H9 (cell line): ENCODE results near the gene MOBP. TPM values are rescaled to one million over a fixed set of nuclear protein-coding genes. Genes with fewer than 3 reads are reported as not detected.
A peak's percentile ranks its signal among the peaks of the same experiment; 100 is the strongest.

ENCODE experiments used
- DNase-seq: peaks from one replicate; pipeline ENCODE4 v3.0.0-alpha.2; 2017
- H2AFZ ChIP-seq: one replicate; pipeline ENCODE4 v1.6.1; 2013; ENCODE audit warnings: mild to moderate bottlenecking, low read length, control low read depth, moderate library complexity
- H2AK5ac ChIP-seq: 2 replicates; pipeline ENCODE4 v1.6.1; 2013; ENCODE audit warnings: low read length, control low read depth, mixed read lengths; ENCODE audit not compliant: insufficient read length
- H2BK120ac ChIP-seq: one replicate; pipeline ENCODE4 v1.6.1; 2013; ENCODE audit warnings: low read depth, mild to moderate bottlenecking, low read length, control low read depth, inconsistent platforms; ENCODE audit not compliant: poor library complexity, severe bottlenecking
- H2BK12ac ChIP-seq: 2 replicates; pipeline ENCODE4 v1.6.1; 2013; ENCODE audit warnings: low read length, control low read depth, mixed read lengths, low read depth; ENCODE audit not compliant: insufficient read length
- H2BK15ac ChIP-seq: 2 replicates; pipeline ENCODE4 v1.6.1; 2013; ENCODE audit warnings: low read depth, low read length, control low read depth
- H2BK20ac ChIP-seq: one replicate; pipeline ENCODE4 v1.6.1; 2013; ENCODE audit warnings: low read depth, mild to moderate bottlenecking, low read length, control low read depth, inconsistent platforms; ENCODE audit not compliant: poor library complexity, severe bottlenecking
- H2BK5ac ChIP-seq: 2 replicates; pipeline ENCODE4 v1.6.1; 2013; ENCODE audit warnings: low read length, control low read depth, mixed read lengths; ENCODE audit not compliant: insufficient read length
- H3K14ac ChIP-seq: 2 replicates; pipeline ENCODE4 v1.6.1; 2013; ENCODE audit warnings: low read length, control low read depth; ENCODE audit not compliant: insufficient read depth
- H3K18ac ChIP-seq: 2 replicates; pipeline ENCODE4 v1.6.1; 2013; ENCODE audit warnings: low read depth, mild to moderate bottlenecking, mixed read lengths, low read length, control low read depth; ENCODE audit not compliant: insufficient read length
- H3K23ac ChIP-seq: 2 replicates; pipeline ENCODE4 v1.6.1; 2013; ENCODE audit warnings: low read length, control low read depth, mixed read lengths, low read depth; ENCODE audit not compliant: insufficient read length
- H3K23me2 ChIP-seq: 2 replicates; pipeline ENCODE4 v1.6.1; 2013; ENCODE audit warnings: low read depth, mild to moderate bottlenecking, mixed read lengths, low read length, control low read depth; ENCODE audit not compliant: insufficient read length, poor library complexity, severe bottlenecking
- H3K27ac ChIP-seq: 2 replicates; pipeline ENCODE4 v1.5.1; 2013; ENCODE audit warnings: low read length, control low read depth, mixed read lengths, low read depth; ENCODE audit not compliant: insufficient read length
- H3K27me3 ChIP-seq: 2 replicates; pipeline ENCODE4 v1.6.1; 2013; ENCODE audit warnings: low read length, control low read depth, inconsistent platforms; ENCODE audit not compliant: insufficient read depth
- H3K4ac ChIP-seq: 2 replicates; pipeline ENCODE4 v1.6.1; 2013; ENCODE audit warnings: low read depth, mild to moderate bottlenecking, control low read depth, inconsistent platforms, low read length, moderate library complexity
- H3K4me1 ChIP-seq: 2 replicates; pipeline ENCODE4 v1.6.1; 2013; ENCODE audit warnings: low read length, control low read depth, inconsistent platforms; ENCODE audit not compliant: insufficient read depth
- H3K4me2 ChIP-seq: 2 replicates; pipeline ENCODE4 v1.6.1; 2013; ENCODE audit warnings: low read length, control low read depth, mixed read lengths; ENCODE audit not compliant: insufficient read length, insufficient read depth
- H3K56ac ChIP-seq: 2 replicates; pipeline ENCODE4 v1.6.1; 2013; ENCODE audit warnings: low read depth, mild to moderate bottlenecking, mixed read lengths, low read length, control low read depth; ENCODE audit not compliant: insufficient read length
- H3K79me1 ChIP-seq: 2 replicates; pipeline ENCODE4 v1.6.1; 2013; ENCODE audit warnings: low read depth, mild to moderate bottlenecking, moderate library complexity, low read length, control low read depth, inconsistent platforms; ENCODE audit not compliant: insufficient read depth, poor library complexity, severe bottlenecking
- H3K79me2 ChIP-seq: 2 replicates; pipeline ENCODE4 v1.6.1; 2013; ENCODE audit warnings: low read length, control low read depth, inconsistent platforms; ENCODE audit not compliant: insufficient read depth
- H3K9ac ChIP-seq: 2 replicates; pipeline ENCODE4 v1.6.1; 2013; ENCODE audit warnings: low read length, control low read depth, mixed read lengths; ENCODE audit not compliant: insufficient read length; ENCODE audit errors: extremely low read depth
- H3K9me3 ChIP-seq: one replicate; pipeline ENCODE4 v1.6.1; 2013; ENCODE audit warnings: low read depth, low read length, inconsistent platforms; ENCODE audit not compliant: control insufficient read depth
- H3T11ph ChIP-seq: one replicate; pipeline ENCODE4 v1.6.1; 2013; ENCODE audit warnings: mild to moderate bottlenecking, low read length, control low read depth, inconsistent platforms
- H4K20me1 ChIP-seq: one replicate; pipeline ENCODE4 v1.6.1; 2013; ENCODE audit not compliant: control insufficient read depth, insufficient read length, insufficient read depth
- H4K5ac ChIP-seq: 2 replicates; pipeline ENCODE4 v1.6.1; 2013; ENCODE audit warnings: low read depth, mild to moderate bottlenecking, mixed read lengths, low read length, control low read depth; ENCODE audit not compliant: insufficient read length
- H4K8ac ChIP-seq: replicated peaks from 2 replicates; pipeline ENCODE4 v1.6.1; 2013; ENCODE audit warnings: low read length, control low read depth, mixed read lengths, low read depth; ENCODE audit not compliant: insufficient read length
- H4K91ac ChIP-seq: 2 replicates; pipeline ENCODE4 v1.6.1; 2013; ENCODE audit warnings: low read depth, mild to moderate bottlenecking, moderate library complexity, mixed read lengths, low read length, control low read depth; ENCODE audit not compliant: insufficient read length
- H3K27ac Mint-ChIP-seq, 3 experiments: 2 replicates in 2 of 3; 3 replicates in 1 of 3; pipeline ENCODE4 v1.8.0; 2020 to 2021; ENCODE audit warnings: mixed read lengths in 3 of 3, mild to moderate bottlenecking in 1 of 3, moderate library complexity in 1 of 3
- H3K27me3 Mint-ChIP-seq: 2 replicates; pipeline ENCODE4 v1.8.0; 2021; ENCODE audit warnings: low read depth, mild to moderate bottlenecking, moderate library complexity, mixed read lengths
- H3K36me3 Mint-ChIP-seq, 3 experiments: 2 replicates in 2 of 3; 3 replicates in 1 of 3; pipeline ENCODE4 v1.8.0; 2020 to 2021; ENCODE audit warnings: low read depth in 3 of 3, mixed read lengths in 3 of 3; ENCODE audit not compliant: insufficient read depth in 1 of 3
- H3K4me1 Mint-ChIP-seq, 2 experiments: 2 replicates each; pipeline ENCODE4 v1.8.0; 2020; ENCODE audit warnings: mixed read lengths in 2 of 2
- H3K4me3 Mint-ChIP-seq, 2 experiments: 2 replicates in 1 of 2; 3 replicates in 1 of 2; pipeline ENCODE4 v1.8.0; 2020 to 2021; ENCODE audit warnings: mild to moderate bottlenecking in 2 of 2, mixed read lengths in 2 of 2, moderate library complexity in 1 of 2
- H3K9me3 Mint-ChIP-seq, 2 experiments: 2 replicates in 1 of 2; 3 replicates in 1 of 2; pipeline ENCODE4 v1.8.0; 2020; ENCODE audit warnings: mild to moderate bottlenecking in 2 of 2, mixed read lengths in 2 of 2, moderate library complexity in 1 of 2
- WGBS: extraction: QIAGEN DNeasy Blood & Tissue Kit; methylation state at CpG from one replicate; pipeline ENCODE4 v1.1.7; 2013; ENCODE audit warnings: missing lambda C conversion rate, low lambda C conversion rate, mixed read lengths; ENCODE audit not compliant: insufficient read length; ENCODE audit errors: extremely low coverage; 5-methylcytosine and 5-hydroxymethylcytosine counted together
- total RNA-seq: library from RNA; stranded (reverse); gene quantifications from 2 replicates; pipeline ENCODE4 v1.2.1, GENCODE V29; 2021
- TF ChIP-seq, protein P1 (sequence below): fragments of 200-600 bp; sonication (generic); conservative IDR thresholded peaks from 3 replicates; pipeline ENCODE4 v1.8.0; 2021; ENCODE audit warnings: antibody characterized with exemption, mild to moderate bottlenecking

Gene MOBP
- total RNA-seq, 1 experiment from 2014 or later: not detected

DNA sequence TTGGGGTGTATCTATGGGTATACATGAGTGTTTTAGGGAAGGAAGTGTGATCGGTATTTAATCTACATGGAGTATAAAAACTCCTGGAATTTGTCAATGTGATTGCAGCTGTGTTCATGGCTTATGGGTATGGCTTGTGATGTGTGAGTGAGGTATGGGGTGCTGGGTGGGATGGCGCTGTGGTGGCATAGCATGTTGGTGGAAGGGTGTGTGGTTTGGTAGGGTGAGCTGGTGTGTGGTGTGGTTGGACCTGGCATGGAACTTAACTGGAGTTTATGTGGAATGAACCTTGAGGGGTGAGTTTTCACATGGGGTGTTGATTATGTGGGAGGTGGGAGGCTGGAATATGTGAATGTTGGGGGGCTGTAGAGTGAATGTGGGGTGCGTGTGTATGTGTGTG lies 492 bp upstream of the MOBP start:
- Histone ChIP-seq H3K23ac (no peak overlapping the region), H3K27me3 (no peaks in the 10 kb centered on the region), H2BK15ac (no peak overlapping the region), H3T11ph (no peak overlapping the region), H3K23me2 (no peaks in the 10 kb centered on the region), H4K8ac (no peak overlapping the region), H3K9ac (no peak overlapping the region), H3K79me1 (no peaks in the 10 kb centered on the region), H3K4me1 (no peaks in the 10 kb centered on the region; the same call in 1 of the 2 replicates), H2AK5ac (no peak overlapping the region), H2BK12ac (no peak overlapping the region), H3K4ac (no peak overlapping the region; the same call in 1 of the 2 replicates), H3K18ac (peak overlapping the region; percentile 18), H2BK120ac (peak overlapping the region; percentile 38), H3K14ac (no peak overlapping the region), H3K79me2 (no peaks in the 10 kb centered on the region), H2AFZ (no peak overlapping the region), H4K5ac (no peak overlapping the region), H3K56ac (no peak overlapping the region), H2BK5ac (no peak overlapping the region), H4K91ac (no peak overlapping the region), H3K4me2 (no peak overlapping the region), H4K20me1 (no peaks in the 10 kb centered on the region), H2BK20ac (no peak overlapping the region), H3K9me3 (no peaks in the 10 kb centered on the region), H3K27ac (no peak overlapping the region)
- WGBS: 100% methylated on average over 1 of the region's 3 CpGs
- peak overlapping the region in 1 of 3 experiments; percentile 4; a peak in 3 of 7 replicates for H3K27ac Mint-ChIP-seq
- no peaks in the 10 kb centered on the region for H3K36me3 Mint-ChIP-seq
- peaks cover 0 to 3% of the 10 kb centered on the region in 2 experiments; a peak in 1 of 5 replicates for H3K9me3 Mint-ChIP-seq
- H3K27me3 Mint-ChIP-seq: peaks cover 11% of the 10 kb centered on the region
- TF ChIP-seq, protein P1, sequence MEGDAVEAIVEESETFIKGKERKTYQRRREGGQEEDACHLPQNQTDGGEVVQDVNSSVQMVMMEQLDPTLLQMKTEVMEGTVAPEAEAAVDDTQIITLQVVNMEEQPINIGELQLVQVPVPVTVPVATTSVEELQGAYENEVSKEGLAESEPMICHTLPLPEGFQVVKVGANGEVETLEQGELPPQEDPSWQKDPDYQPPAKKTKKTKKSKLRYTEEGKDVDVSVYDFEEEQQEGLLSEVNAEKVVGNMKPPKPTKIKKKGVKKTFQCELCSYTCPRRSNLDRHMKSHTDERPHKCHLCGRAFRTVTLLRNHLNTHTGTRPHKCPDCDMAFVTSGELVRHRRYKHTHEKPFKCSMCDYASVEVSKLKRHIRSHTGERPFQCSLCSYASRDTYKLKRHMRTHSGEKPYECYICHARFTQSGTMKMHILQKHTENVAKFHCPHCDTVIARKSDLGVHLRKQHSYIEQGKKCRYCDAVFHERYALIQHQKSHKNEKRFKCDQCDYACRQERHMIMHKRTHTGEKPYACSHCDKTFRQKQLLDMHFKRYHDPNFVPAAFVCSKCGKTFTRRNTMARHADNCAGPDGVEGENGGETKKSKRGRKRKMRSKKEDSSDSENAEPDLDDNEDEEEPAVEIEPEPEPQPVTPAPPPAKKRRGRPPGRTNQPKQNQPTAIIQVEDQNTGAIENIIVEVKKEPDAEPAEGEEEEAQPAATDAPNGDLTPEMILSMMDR: no peak
- peaks cover 18 to 21% of the 10 kb centered on the region in 2 experiments for H3K4me1 Mint-ChIP-seq
- no peak overlapping the region for H3K4me3 Mint-ChIP-seq
- DNase-seq: no peak
